Endothelial cell of umbilical vein (primary cell): ENCODE measurements around the gene SYK. TPM values are rescaled to one million over a fixed set of nuclear protein-coding genes. Genes with fewer than 3 reads are reported as not detected.

Experiments used
- BruUV-seq: library from RNA; stranded (reverse); fragments of 400-500 nt; replicated peaks from 2 replicates; lab custom pipeline; 2021; lab: Mats Ljungman, UMichigan
- CTCF ChIA-PET: fragments of 300-600, 350-600 bp; sonication (Branson Sonifier 250); formaldehyde crosslinking; loops from one replicate; lab custom pipeline; 2021; ENCODE audit warnings: antibody characterized with exemption, inconsistent platforms; lab: Charles Lee
- POLR2A ChIA-PET: fragments of 300-600, 350-600 bp; sonication (Branson Sonifier 250); formaldehyde crosslinking; loops from one replicate; lab custom pipeline; 2021; ENCODE audit warnings: antibody characterized with exemption, inconsistent platforms; lab: Charles Lee
- DNase-seq: peaks from one replicate; pipeline ENCODE4 v3.0.0-alpha.2; 2011; ENCODE audit warnings: low read depth, low spot score
- FAIRE-seq: peaks from 2 replicates; lab custom pipeline; 2011; peaks lifted over from hg19 to GRCh38; lab: Jason Lieb, UNC
- H2AFZ ChIP-seq: 2 replicates; pipeline ENCODE4 v1.6.0; 2012; ENCODE audit warnings: low read depth, low read length, control low read depth, inconsistent platforms
- H3K27ac ChIP-seq: 2 replicates; pipeline ENCODE4 v1.5.1; 2011; ENCODE audit warnings: low read depth, mild to moderate bottlenecking, control low read depth, low read length, moderate library complexity; ENCODE audit not compliant: insufficient read depth
- H3K27me3 ChIP-seq, 2 experiments: 2 replicates each; pipeline versions ENCODE4 v1.6.0 to v1.6.1; 2011; ENCODE audit warnings: low read length in 2 of 2, mixed read lengths in 1 of 2; ENCODE audit not compliant: control insufficient read depth in 2 of 2, insufficient read depth in 2 of 2
- H3K36me3 ChIP-seq, 2 experiments: 2 replicates in 1 of 2; 3 replicates in 1 of 2; pipeline ENCODE4 v1.5.1; 2011; ENCODE audit warnings: low read length in 2 of 2, mild to moderate bottlenecking in 1 of 2, moderate library complexity in 1 of 2; ENCODE audit not compliant: control insufficient read depth in 2 of 2, insufficient read depth in 2 of 2; ENCODE audit errors: extremely low read depth in 1 of 2
- H3K4me1 ChIP-seq: 3 replicates; pipeline ENCODE4 v1.5.1; 2011; ENCODE audit warnings: mild to moderate bottlenecking, low read length; ENCODE audit not compliant: control insufficient read depth, insufficient read depth; ENCODE audit errors: extremely low read depth
- H3K4me2 ChIP-seq: 2 replicates; pipeline ENCODE4 v1.6.1; 2011; ENCODE audit warnings: low read length, control low read depth, mixed read lengths; ENCODE audit not compliant: insufficient read depth
- H3K4me3 ChIP-seq, 3 experiments: fragments of 200-600 bp in 1 of 3; sonication (generic), shearing (Covaris generic) in 1 of 3; replicated peaks in 1 of 3; 2 replicates each; pipeline ENCODE4 v1.5.1; 2011 to 2016; ENCODE audit warnings: control low read depth in 3 of 3, low read length in 3 of 3, mild to moderate bottlenecking in 2 of 3, inconsistent platforms in 1 of 3, low read depth in 1 of 3, moderate library complexity in 1 of 3; ENCODE audit not compliant: insufficient read depth in 1 of 3
- H3K79me2 ChIP-seq: 2 replicates; pipeline ENCODE4 v1.6.0; 2012; ENCODE audit warnings: low read length, inconsistent platforms; ENCODE audit not compliant: control insufficient read depth, insufficient read depth
- H3K9ac ChIP-seq: replicated peaks from 2 replicates; pipeline ENCODE3; 2011; ENCODE audit warnings: low read length, control low read depth; ENCODE audit not compliant: insufficient read depth; ENCODE audit errors: extremely low read depth
- H3K9me1 ChIP-seq: replicated peaks from 3 replicates; pipeline ENCODE4 v1.6.0; 2011; ENCODE audit warnings: mild to moderate bottlenecking, low read length; ENCODE audit not compliant: control insufficient read depth, insufficient read depth; ENCODE audit errors: extremely low read depth
- H3K9me3 ChIP-seq: replicated peaks from 2 replicates; pipeline ENCODE4 v1.5.1; 2012; ENCODE audit warnings: low read length, inconsistent platforms; ENCODE audit not compliant: control insufficient read depth, insufficient read depth
- H4K20me1 ChIP-seq: replicated peaks from 2 replicates; pipeline ENCODE3; 2011; ENCODE audit warnings: mild to moderate bottlenecking, low read length; ENCODE audit not compliant: control insufficient read depth, insufficient read depth; ENCODE audit errors: extremely low read depth
- CTCF ChIP-seq, 2 donors: IDR thresholded peaks; 1 replicate in 1 of 2; 2 replicates in 1 of 2; pipeline ENCODE4 v1.5.1; 2011; ENCODE audit warnings: low read length in 2 of 2, mild to moderate bottlenecking in 2 of 2, moderate library complexity in 2 of 2, control low read depth in 1 of 2, inconsistent platforms in 1 of 2, low read depth in 1 of 2; ENCODE audit not compliant: insufficient read depth in 1 of 2; ENCODE audit errors: extremely low read depth in 1 of 2
- EZH2 ChIP-seq: IDR thresholded peaks from 2 replicates; pipeline ENCODE4 v1.6.1; 2012; ENCODE audit warnings: borderline replicate concordance, low read depth, mild to moderate bottlenecking, moderate library complexity, low read length, inconsistent platforms; ENCODE audit not compliant: severe bottlenecking
- FOS ChIP-seq: IDR thresholded peaks from 2 replicates; pipeline ENCODE4 v1.6.1; 2011; ENCODE audit warnings: mild to moderate bottlenecking, low read length, moderate library complexity, borderline replicate concordance; ENCODE audit not compliant: insufficient read depth
- GATA2 ChIP-seq: IDR thresholded peaks from 2 replicates; pipeline ENCODE4 v1.7.0; 2011; ENCODE audit warnings: low read depth, mild to moderate bottlenecking, moderate library complexity, mixed read lengths, low read length; ENCODE audit not compliant: insufficient read length, insufficient read depth
- JUN ChIP-seq: IDR thresholded peaks from 2 replicates; pipeline ENCODE4 v1.6.1; 2011; ENCODE audit warnings: borderline replicate concordance, low read depth; ENCODE audit not compliant: insufficient read length, insufficient read depth
- MAX ChIP-seq: IDR thresholded peaks from 2 replicates; pipeline ENCODE4 v1.6.1; 2011; ENCODE audit not compliant: insufficient read depth, insufficient read length
- MYC ChIP-seq: IDR thresholded peaks from one replicate; pipeline ENCODE4 v1.6.1; 2011; ENCODE audit warnings: mild to moderate bottlenecking, low read depth, low read length
- POLR2A ChIP-seq: IDR thresholded peaks from 2 replicates; pipeline ENCODE4 v1.6.1; 2012; ENCODE audit warnings: low read depth, mild to moderate bottlenecking, control low read depth, low read length
- POLR2AphosphoS5 ChIP-seq: IDR thresholded peaks from 2 replicates; pipeline ENCODE4 v1.6.1; 2012; ENCODE audit warnings: low read depth, mild to moderate bottlenecking, control low read depth, low read length, moderate library complexity; ENCODE audit not compliant: insufficient read depth
- dilution Hi-C: fragments of 300-500 bp; cut with MboI; formaldehyde crosslinking; loops from one replicate; pipeline ENCODE4 v1.15.0; 2019; ENCODE audit warnings: low sequenced_read_pairs; ENCODE audit not compliant: extremely low pct_ligation_motif_present
- intact Hi-C: fragments of 100-400 bp; cut with micrococcal nuclease; formaldehyde crosslinking; loops from one replicate; pipeline ENCODE4 v1.10.0; 2022
- polyA plus RNA-seq, 4 experiments: library from polyadenylated mRNA; depleted of rRNA in 3 of 4; stranded (reverse) in 3 of 4; unstranded in 1 of 4; fragments of >200 nt; gene quantifications; 2 replicates each; pipeline versions ENCODE4 v1.2.1 to v1.2.3, GENCODE V29; 2011 to 2012; ENCODE audit warnings: missing spikeins in 1 of 4
- total RNA-seq: library from RNA; stranded (reverse); gene quantifications from 2 replicates; pipeline ENCODE4 v1.2.3, GENCODE V29; 2021

Gene SYK
- total and polyA plus RNA-seq, 2 donors (not counting 3 experiments of a cell fraction or from before 2014, with no cell fraction given), result not detected

- H2AFZ ChIP-seq, result no peak overlapping the region
- intact Hi-C loops (no loop called here), dilution Hi-C loops (no loop called here)
- no peaks in the 10 kb centered on the region for H3K79me2 ChIP-seq
- H3K4me2 ChIP-seq, result no peak overlapping the region
- no peak overlapping the region for H3K4me3 ChIP-seq
- no TSS peak for BruUV-seq
- no peaks in the 10 kb centered on the region for H3K36me3 ChIP-seq
- ChIA-PET POLR2A (no interaction called here), CTCF (no interaction called here)
- TF ChIP-seq GATA2, result no peak
- no peak for TF ChIP-seq POLR2AphosphoS5
- no peak for TF ChIP-seq FOS
- TF ChIP-seq CTCF (IDR thresholded peaks at IDR 0.05; ENCODE audit: extremely low read depth in 1 of 2, insufficient read depth in 1 of 2, low read depth in 1 of 2, low read length in 2 of 2), result no peak
- TF ChIP-seq MYC, result no peak
- no peak for TF ChIP-seq EZH2
- TF ChIP-seq JUN, result no peak
- no peak for TF ChIP-seq POLR2A
- TF ChIP-seq MAX, result no peak
- DNase-seq (no peak), FAIRE-seq (no peak)
- no peaks in the 10 kb centered on the region for H3K9me1 ChIP-seq
- H3K4me1 ChIP-seq, result no peaks in the 10 kb centered on the region
- H3K9ac ChIP-seq, result no peak overlapping the region
- H3K27me3 ChIP-seq, result no peaks in the 10 kb centered on the region
- H3K9me3 ChIP-seq, result no peaks in the 10 kb centered on the region
- no peak overlapping the region for H3K27ac ChIP-seq
- H4K20me1 ChIP-seq, result no peaks in the 10 kb centered on the region
Measured at GRCh38 chr9:90904706-90905478, 103.3 kb downstream of the SYK start.
